ENCODE results near the gene OSBPL10. TPM values are rescaled to one million over a fixed set of nuclear protein-coding genes. Genes with fewer than 3 reads are reported as not detected.
A peak's percentile ranks its signal among the peaks of the same experiment; 100 is the strongest.

OSBPL10 gene
- total RNA-seq, 2 experiments from 2014 or later: 65.7 to 170 TPM

- H3K79me2 ChIP-seq (ENCODE audit: insufficient read depth, low read depth, low read length): peaks cover 95% of the 10 kb centered on the region
- H3K9me2 ChIP-seq (ENCODE audit: insufficient read depth, low read length): no peaks in the 10 kb centered on the region
- ChIA-PET CTCF (ENCODE audit: unreplicated experiment) (no interaction called here), POLR2A (interaction anchor here (1.1 to 2.4 kb wide), 4 partner anchors 10 to 90 kb away, joined by 3 to 21 read pairs (median 10); no protein-coding TSS in a partner anchor)
- peaks cover 84% of the 10 kb centered on the region for H3K36me3 ChIP-seq (ENCODE audit: insufficient read depth, low read length)
- H2AFZ ChIP-seq (ENCODE audit: low read length): no peak overlapping the region
- peaks cover 69% of the 10 kb centered on the region for H3K4me1 ChIP-seq (ENCODE audit: insufficient read depth, low read length, poor library complexity, severe bottlenecking)
- no peaks in the 10 kb centered on the region for H4K20me1 ChIP-seq (ENCODE audit: insufficient read depth, low read length)
- intact Hi-C loops (cut with micrococcal nuclease; ENCODE audit: unreplicated experiment): loop anchor here (5.0 kb wide), 1 partner anchor 319 kb away; the partner anchor contains the start of gene STT3B
- H3K9me3 ChIP-seq (ENCODE audit: low read length): no peaks in the 10 kb centered on the region
- no peak overlapping the region for H3K4me3 ChIP-seq (ENCODE audit: low read depth, low read length, poor library complexity, severe bottlenecking)
- H3K4me2 ChIP-seq (ENCODE audit: low read length): no peak overlapping the region
- TF ChIP-seq CTCF (conservative IDR thresholded peaks at IDR 0.05; ENCODE audit: low read length): no peak
- H3K27ac ChIP-seq (ENCODE audit: low read depth, low read length, poor library complexity, severe bottlenecking): peak overlapping the region; percentile 12
- no TSS peak for BruUV-seq (replicated peaks)
- no peak for DNase-seq (ENCODE audit: low spot score)
Observed at GRCh38 chr3:31851278-31851677, 129.8 kb downstream of the OSBPL10 start.

- no peak overlapping the region for H2AFZ ChIP-seq (ENCODE audit: low read length)
- no peaks in the 10 kb centered on the region for H4K20me1 ChIP-seq (ENCODE audit: insufficient read depth, low read length)
- H3K9me3 ChIP-seq (ENCODE audit: low read length): no peaks in the 10 kb centered on the region
- intact Hi-C loops (cut with micrococcal nuclease; ENCODE audit: unreplicated experiment): no loop called here
- no peak overlapping the region for H3K4me3 ChIP-seq (ENCODE audit: low read depth, low read length, poor library complexity, severe bottlenecking)
- peak overlapping the region; percentile 2 for H3K27ac ChIP-seq (ENCODE audit: low read depth, low read length, poor library complexity, severe bottlenecking)
- peaks cover 93% of the 10 kb centered on the region for H3K79me2 ChIP-seq (ENCODE audit: insufficient read depth, low read depth, low read length)
- no TSS peak for BruUV-seq (replicated peaks)
- POLR2A ChIA-PET: no interaction called here
- no peaks in the 10 kb centered on the region for H3K9me2 ChIP-seq (ENCODE audit: insufficient read depth, low read length)
- H3K4me1 ChIP-seq (ENCODE audit: insufficient read depth, low read length, poor library complexity, severe bottlenecking): peaks cover 55% of the 10 kb centered on the region
- TF ChIP-seq CTCF (conservative IDR thresholded peaks at IDR 0.05; ENCODE audit: low read length) (no peak), EZH2phosphoT487 (IDR thresholded peaks at IDR 0.05; ENCODE audit: borderline replicate concordance, low read depth, low read length) (no peak)
- peaks cover 89% of the 10 kb centered on the region for H3K36me3 ChIP-seq (ENCODE audit: insufficient read depth, low read length)
- CTCF ChIA-PET (ENCODE audit: unreplicated experiment): no interaction called here
- H3K4me2 ChIP-seq (ENCODE audit: low read length): no peak overlapping the region
- DNase-seq (ENCODE audit: low spot score): no peak
Observed at GRCh38 chr3:31848911-31849310, 132.2 kb downstream of the OSBPL10 start.

DNA sequence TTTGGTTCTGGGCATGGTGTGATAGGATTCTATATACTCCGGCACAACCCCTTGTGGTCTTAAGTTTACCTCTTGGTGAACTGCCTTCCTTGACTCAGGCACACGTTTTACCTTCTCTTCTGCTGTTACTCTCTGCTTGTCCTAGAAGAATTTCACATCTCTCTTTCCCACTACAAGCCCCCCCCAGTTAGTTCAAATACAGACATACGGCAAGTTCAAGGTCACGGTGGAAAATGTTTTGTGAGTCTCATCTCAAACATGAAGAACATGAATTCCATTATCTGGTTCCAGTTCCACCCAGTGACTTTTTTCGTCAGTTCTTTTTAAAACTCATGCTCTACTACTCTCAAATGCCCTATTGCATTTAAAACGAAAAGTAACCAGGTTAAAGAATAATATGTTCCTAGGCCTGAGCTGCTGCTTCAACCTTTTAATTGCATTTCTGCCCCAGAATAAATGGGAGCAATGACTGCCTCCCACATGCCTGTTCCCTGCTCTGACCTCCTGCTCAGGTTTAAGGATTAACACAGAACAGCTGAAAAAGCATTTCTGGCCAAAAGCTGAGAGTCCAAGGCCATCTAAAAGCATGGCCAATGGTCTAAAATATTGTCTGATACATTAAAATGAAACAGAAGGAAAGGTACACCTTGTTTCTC is 132.8 kb downstream of the OSBPL10 start:
- ChIA-PET CTCF (ENCODE audit: unreplicated experiment) (no interaction called here), POLR2A (interaction anchor here (0.6 to 1.6 kb wide), 4 partner anchors 9 to 316 kb away, joined by 3 read pairs; partner anchors contain the start of gene STT3B)
- BruUV-seq (replicated peaks): no TSS peak
- Histone ChIP-seq H3K27ac (ENCODE audit: low read depth, low read length, poor library complexity, severe bottlenecking) (no peak overlapping the region), H3K4me1 (ENCODE audit: insufficient read depth, low read length, poor library complexity, severe bottlenecking) (peaks cover 48% of the 10 kb centered on the region), H3K4me3 (ENCODE audit: low read depth, low read length, poor library complexity, severe bottlenecking) (no peak overlapping the region), H3K79me2 (ENCODE audit: insufficient read depth, low read depth, low read length) (peaks cover 93% of the 10 kb centered on the region), H2AFZ (ENCODE audit: low read length) (no peak overlapping the region), H4K20me1 (ENCODE audit: insufficient read depth, low read length) (no peaks in the 10 kb centered on the region), H3K36me3 (ENCODE audit: insufficient read depth, low read length) (peaks cover 94% of the 10 kb centered on the region), H3K9me3 (ENCODE audit: low read length) (no peaks in the 10 kb centered on the region), H3K4me2 (ENCODE audit: low read length) (no peak overlapping the region), H3K9me2 (ENCODE audit: insufficient read depth, low read length) (no peaks in the 10 kb centered on the region)
- DNase-seq (ENCODE audit: low spot score): no peak
- TF ChIP-seq CTCF (conservative IDR thresholded peaks at IDR 0.05; ENCODE audit: low read length) (no peak), EZH2phosphoT487 (IDR thresholded peaks at IDR 0.05; ENCODE audit: borderline replicate concordance, low read depth, low read length) (no peak)
- intact Hi-C loops (cut with micrococcal nuclease; ENCODE audit: unreplicated experiment): no loop called here
